ENCODE results near the gene RAD9A.

DNA sequence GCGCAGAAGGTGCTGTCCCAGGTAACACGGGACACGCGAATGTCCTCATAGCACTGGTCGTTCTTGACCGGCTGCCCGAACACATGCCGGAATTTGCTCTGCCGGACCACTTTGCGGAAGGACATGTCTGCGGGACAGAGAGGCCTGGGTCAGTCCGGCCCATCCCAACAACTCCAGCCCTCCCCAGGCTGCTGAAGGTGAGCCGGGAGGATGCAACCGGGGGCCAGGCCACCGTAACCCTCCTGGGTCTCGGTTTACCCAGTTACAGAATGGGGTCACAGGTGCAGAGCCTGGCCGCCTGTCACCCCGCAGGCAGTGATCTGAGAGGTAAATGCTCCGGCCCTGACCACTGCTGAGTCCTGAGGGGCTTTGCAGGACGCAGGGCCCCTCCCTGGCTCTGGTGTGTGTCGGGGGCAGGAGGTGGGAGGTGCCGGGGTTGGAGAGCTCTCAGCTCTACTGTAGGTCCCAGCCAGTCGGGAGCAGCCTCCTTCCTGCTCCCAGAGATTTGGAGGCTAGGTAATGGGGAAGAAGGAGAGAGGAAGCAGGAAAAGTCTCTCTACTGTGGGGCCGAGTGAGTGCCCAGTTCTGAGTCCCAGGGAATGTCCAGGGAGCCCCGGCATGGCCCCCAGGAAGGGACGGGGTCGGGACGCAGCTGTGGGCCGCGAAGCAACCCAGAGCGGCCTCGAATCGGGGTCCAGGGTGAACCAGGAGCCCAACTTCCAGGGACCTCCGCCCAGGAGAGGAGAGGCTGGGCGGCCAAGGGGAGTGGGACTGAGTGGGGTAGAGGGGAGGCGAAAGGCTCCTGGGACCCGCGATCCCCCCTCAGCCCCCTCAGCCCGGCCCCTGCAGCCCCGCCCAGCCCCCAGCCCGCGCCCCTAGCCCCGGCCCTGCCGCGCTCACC, 51.0 kb downstream of the RAD9A start:
- no peak for TF ChIP-seq EZH2 (IDR thresholded peaks at IDR 0.05; ENCODE audit: borderline replicate concordance, low read depth, low read length, poor library complexity, severe bottlenecking)
- TF ChIP-seq, protein P1, sequence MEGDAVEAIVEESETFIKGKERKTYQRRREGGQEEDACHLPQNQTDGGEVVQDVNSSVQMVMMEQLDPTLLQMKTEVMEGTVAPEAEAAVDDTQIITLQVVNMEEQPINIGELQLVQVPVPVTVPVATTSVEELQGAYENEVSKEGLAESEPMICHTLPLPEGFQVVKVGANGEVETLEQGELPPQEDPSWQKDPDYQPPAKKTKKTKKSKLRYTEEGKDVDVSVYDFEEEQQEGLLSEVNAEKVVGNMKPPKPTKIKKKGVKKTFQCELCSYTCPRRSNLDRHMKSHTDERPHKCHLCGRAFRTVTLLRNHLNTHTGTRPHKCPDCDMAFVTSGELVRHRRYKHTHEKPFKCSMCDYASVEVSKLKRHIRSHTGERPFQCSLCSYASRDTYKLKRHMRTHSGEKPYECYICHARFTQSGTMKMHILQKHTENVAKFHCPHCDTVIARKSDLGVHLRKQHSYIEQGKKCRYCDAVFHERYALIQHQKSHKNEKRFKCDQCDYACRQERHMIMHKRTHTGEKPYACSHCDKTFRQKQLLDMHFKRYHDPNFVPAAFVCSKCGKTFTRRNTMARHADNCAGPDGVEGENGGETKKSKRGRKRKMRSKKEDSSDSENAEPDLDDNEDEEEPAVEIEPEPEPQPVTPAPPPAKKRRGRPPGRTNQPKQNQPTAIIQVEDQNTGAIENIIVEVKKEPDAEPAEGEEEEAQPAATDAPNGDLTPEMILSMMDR (conservative IDR thresholded peaks at IDR 0.05; ENCODE audit: low read depth, low read length): no peak
